Mucosa of gallbladder (tissue), 1 donor: ENCODE data around the gene PGS1. TPM values are rescaled to one million over a fixed set of nuclear protein-coding genes. Genes with fewer than 3 reads are reported as not detected.

ENCODE experiments used
- DNase-seq: peaks from one replicate; pipeline ENCODE4 v3.0.0-alpha.2; 2020; ENCODE audit warnings: low spot score
- total RNA-seq: library from RNA; stranded (reverse); gene quantifications from one replicate; pipeline ENCODE4 v1.2.1, GENCODE V29; 2021
- donor health status: DM: no; HTN: no; CAD: no.

The PGS1 gene
- total RNA-seq, 1 donor from 2014 or later = 40.4 TPM

- no peak for DNase-seq
Measured at GRCh38 chr17:78387977-78388941, 9.8 kb downstream of the PGS1 start.

- no peak for DNase-seq
Measured at GRCh38 chr17:78390241-78391050, 12.0 kb downstream of the PGS1 start.

DNA sequence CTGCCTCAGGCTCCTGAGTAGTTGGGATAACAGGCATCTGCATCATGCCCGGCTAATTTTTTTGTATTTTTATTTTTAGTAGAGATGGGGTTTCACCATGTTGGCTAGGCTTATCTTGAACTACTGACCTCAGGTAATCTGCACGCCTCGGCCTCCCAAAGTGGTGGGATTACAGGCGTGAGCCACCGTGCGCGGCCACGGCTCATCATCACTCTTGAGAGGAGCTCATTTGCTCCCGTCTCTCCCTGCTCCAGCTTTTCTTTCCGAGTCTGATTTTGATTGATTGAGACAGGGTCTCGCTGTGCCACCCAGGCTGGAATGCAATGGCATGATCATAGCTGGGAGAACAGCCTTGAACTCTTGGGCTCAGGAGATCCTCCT, 12.6 kb downstream of the PGS1 start:
- no peak for DNase-seq

DNA sequence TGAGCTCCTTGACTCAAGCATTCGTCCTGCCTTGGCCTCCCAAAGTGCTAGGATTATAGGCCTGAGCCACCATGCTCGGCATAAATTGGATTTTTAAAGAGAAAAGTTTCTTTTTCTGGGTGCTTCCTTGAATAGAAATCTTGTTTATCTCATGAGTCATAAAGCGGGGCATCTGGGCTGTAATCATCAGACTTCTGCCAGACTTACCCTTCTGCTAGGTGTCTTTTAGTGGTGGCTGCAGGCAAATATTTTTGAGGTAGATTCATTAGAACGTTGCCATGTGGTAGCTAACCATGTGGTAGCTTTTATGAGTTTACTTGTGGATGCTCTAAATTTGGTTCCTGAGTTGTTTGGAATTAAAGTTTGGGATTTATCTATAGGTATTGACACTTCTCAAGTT, 13.4 kb downstream of the PGS1 start:
- no peak for DNase-seq

- no peak for DNase-seq
Measured at GRCh38 chr17:78392295-78392694, 13.8 kb downstream of the PGS1 start.

DNA sequence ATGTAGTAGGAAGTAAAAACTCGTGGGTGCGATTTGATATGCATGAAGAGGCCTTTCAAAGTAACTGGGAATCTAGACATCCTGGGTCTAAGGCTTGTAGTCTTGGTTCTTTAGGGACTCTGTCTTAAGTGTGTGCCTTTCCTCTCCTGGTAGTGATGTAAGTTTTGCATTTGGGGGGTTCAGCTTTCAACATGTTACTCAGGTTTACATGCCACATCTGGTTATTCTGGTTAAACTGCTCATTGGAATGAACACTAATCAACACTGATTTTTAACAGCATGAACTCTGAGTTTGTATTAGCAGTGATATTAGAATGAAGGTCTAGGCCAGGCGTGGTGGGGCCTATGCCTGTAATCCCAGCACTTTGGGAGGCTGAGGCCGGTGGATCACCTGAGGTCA, 15.1 kb downstream of the PGS1 start:
- no peak for DNase-seq

GRCh38 chr17:78394209-78394608, 15.8 kb downstream of the PGS1 start:
- DNase-seq = peak; percentile 73

GRCh38 chr17:78395155-78395554, 16.7 kb downstream of the PGS1 start:
- DNase-seq = no peak

DNA sequence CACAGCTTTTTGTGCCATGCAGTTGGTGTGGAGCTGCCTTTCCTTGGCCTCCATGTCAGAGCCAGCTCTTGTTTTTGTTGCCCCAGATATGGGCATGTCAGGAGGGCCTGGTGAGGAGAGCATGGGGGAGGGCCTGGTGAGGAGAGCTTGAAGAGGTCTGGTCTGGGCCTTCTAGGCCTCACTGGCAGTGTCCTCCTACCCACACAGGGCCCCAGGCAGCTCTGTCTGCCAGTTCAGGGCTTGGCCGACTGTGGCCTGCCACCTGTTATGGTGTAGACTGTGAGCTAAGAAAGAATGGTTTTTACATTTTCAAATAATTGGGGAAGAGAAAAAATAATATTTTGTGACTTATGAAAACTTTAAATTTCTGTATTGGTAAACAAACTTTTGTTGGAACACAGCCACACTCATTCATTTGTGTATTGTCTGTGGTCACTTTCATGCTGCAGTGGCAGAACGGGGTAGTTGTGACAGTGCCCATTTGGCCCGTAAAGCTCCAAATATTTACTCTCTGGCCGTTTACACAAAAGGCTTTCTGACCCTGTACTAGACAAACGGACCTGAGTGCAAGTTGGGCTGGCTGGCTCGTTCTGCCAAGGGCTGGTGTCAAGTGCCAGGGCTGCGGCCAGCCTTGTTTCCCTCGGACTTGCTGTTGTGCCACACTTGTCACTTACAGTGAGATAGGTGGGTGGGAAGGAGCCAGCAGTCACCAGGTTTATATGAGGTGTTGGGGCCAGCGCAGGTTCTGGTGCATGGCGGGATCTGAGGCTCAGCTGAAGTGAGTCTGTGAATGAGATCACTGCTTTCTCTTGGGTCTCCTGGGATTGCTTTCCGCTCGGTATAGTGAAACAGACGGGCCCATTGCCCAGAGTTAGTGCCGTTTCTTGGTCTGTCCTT, 18.2 kb downstream of the PGS1 start:
- DNase-seq = no peak

DNA sequence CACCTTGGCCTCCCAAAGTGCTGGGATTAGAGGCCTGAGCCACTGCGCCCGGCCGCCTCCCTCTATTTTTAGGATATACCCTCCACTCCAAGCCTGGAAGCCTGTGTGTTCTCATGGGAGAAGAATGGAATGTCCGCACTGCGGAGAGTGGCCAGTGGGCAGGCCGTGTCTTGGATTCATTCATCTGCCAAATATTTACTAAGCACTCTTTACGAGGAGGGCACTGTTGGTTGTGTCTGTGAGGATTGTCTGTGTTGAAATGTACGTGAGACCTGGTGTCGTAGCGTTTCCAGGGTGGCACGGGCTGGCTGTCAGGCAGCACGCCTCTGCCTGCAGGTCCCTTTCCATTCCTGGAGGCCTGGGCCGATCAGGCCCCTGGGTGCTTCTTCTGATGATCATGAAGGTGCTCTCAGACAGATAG, 19.2 kb downstream of the PGS1 start:
- DNase-seq = no peak

DNA sequence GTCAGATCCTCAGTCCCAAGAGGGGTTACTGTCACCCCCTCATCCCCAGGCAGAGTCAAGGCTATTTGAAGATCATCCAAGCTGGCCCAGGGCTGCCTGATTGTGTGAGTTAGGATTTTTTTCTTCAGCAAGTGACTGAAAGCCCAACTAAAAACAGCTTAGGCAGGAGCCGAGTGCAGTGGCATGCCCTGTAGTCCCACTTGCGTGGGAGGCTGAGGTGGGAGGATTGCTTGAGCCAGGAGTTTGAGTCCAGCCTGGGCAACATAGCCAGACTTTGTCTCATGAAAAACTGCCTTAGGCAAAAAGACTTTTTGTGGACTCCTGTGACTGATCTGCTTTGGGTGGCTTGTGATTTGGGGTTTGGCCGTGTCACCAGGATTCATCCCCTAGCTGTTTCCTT, 19.9 kb downstream of the PGS1 start:
- no peak for DNase-seq

DNA sequence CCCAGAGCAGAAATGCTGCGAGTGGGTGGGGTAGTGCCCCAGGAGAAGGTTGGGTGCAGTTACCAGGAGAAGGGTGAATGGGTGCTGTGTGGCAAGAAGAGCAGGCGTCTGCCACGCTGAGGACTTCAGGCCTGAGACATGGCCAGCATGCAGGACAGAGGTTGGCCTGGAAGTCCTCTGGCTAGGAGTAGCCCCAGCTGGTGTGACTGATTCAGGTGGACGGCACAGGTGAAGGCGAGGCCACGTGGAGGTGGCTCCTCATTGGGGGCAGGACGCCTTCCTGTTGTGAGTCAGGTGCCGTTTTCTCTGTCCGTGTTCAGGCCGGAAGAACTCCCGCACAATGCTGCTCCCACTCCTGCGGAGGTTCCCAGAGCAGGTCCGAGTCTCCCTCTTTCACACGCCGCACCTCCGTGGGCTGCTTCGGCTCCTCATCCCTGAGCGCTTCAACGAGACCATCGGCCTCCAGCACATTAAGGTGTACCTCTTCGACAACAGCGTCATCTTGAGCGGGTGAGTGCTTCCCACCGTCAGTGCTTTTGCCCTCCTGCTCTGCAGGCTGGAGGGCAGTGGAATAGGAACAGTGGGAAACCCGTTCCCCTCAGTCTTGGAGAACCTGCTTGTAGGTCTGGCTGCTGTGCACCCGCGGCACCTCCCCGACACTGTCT, 20.7 kb downstream of the PGS1 start:
- DNase-seq = no peak

DNA sequence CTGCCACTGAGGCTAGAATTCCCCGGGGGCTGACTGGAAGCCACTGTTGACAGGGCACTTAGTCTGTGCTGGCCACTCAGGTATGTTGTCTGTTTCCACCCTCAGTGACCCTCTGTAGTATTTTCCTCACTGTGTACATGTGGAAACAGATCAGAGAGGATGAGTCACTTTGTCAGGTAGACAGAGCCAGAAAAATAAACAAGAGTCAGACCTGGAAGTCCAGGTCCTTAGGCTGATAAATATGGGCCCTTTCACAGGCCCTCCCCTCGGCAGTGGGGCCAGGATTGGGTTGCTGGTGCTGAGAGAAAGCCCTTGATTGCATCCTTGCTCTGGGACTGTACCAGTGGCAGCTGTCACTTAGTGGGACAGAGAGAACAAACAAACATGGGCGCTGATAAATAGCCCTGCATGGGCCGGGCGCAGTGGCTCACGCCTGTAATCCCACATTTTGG, 21.3 kb downstream of the PGS1 start:
- DNase-seq = no peak

GRCh38 chr17:78400581-78401240, 22.3 kb downstream of the PGS1 start:
- DNase-seq = no peak

DNA sequence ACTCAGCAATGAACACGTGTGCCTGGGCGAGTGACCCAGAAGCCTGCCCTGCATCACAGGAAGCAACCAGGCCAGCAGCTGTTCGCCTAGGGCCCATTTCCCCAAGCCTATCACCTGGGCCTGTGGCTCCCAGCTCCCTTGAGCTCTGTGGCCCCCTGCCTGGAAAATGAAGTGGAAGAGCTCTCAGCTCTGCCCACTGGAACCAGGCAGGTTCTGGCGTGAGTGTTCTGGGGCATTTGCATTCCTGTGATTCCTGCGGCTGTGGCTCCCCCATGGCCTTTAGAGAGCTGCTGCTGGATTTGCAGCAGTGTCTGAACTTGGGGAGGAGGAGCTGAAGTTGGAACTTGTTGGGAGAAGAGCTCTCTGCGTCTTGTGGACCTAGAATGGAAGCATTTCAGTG, 22.8 kb downstream of the PGS1 start:
- no peak for DNase-seq

- DNase-seq = no peak
Measured at GRCh38 chr17:78401891-78402290, 23.4 kb downstream of the PGS1 start.

DNA sequence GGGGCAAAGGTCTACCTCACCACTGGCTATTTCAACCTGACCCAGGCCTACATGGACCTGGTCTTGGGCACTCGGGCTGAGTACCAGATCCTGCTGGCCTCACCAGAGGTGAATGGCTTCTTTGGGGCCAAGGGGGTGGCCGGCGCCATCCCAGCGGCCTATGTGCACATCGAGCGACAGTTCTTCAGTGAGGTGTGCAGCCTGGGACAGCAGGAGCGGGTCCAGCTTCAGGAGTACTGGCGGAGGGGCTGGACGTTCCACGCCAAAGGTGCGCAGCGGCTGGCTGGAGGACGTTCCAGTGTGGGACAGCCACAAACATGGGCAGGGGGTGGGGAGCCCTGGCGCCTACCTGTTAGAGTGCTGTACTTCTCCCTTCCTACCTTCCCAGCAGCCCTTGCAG, 25.4 kb downstream of the PGS1 start:
- no peak for DNase-seq

DNA sequence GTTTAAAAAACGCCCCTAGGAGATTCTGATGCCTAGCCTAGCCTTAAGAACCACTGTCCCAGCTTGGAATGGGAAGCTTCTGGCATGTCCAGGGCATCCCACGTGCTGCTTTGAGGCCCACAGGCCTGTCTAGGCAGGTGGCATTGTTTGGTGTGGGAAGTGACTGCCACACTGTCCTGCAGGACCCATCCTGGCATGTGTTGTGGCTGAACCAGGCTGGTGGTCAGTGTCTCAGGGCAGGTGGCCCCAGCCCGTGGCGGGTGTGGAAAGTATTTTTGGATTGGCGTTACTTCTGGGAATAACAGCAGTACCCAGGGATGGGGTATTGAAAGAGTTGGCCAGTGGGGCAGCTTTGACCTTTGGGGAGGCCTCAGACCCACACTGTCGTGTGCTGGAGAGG, 27.9 kb downstream of the PGS1 start:
- DNase-seq = no peak

DNA sequence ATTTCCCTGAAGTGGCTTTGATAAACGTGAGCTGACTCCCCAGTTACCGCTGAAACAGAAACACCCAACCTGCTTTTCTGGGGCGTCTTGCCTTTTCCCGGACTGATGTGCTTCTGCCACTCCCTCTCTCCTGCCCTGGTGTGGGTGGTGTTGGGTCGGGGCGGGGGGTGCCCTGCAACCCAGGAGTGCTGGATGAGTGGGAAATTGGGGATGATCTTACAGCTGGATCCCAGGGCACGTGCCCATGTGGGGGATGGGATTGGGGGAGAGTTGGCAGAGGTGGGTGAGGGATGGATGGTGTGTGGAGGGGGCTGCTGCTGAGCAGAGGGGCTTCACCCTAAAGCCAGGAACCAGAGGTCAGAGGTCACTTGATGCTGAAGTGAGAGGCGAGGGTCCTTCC, 28.5 kb downstream of the PGS1 start:
- DNase-seq = no peak

- DNase-seq = no peak
Measured at GRCh38 chr17:78407387-78408000, 29.0 kb downstream of the PGS1 start.
